Type B pancreatic cell (in vitro differentiated cells): Measurements from ENCODE around the gene FAM117A. TPM values are rescaled to one million over a fixed set of nuclear protein-coding genes. Genes with fewer than 3 reads are reported as not detected.

Experiments used
- DNase-seq: peaks from one replicate; pipeline ENCODE4 v3.0.0; 2021; ENCODE audit warnings: mixed read lengths; ENCODE audit not compliant: unreplicated experiment; ENCODE audit errors: extremely low spot score
- H3K27ac Mint-ChIP-seq: 2 replicates; pipeline ENCODE4 v1.8.0; 2021; ENCODE audit warnings: mild to moderate bottlenecking, mixed read lengths
- H3K27me3 Mint-ChIP-seq: 2 replicates; pipeline ENCODE4 v1.8.0; 2021; ENCODE audit warnings: mixed read lengths
- H3K36me3 Mint-ChIP-seq: 2 replicates; pipeline ENCODE4 v1.8.0; 2021; ENCODE audit warnings: mixed read lengths
- H3K4me1 Mint-ChIP-seq: one replicate; pipeline ENCODE4 v1.8.0; 2021; ENCODE audit warnings: mixed read lengths; ENCODE audit not compliant: unreplicated experiment
- H3K4me3 Mint-ChIP-seq: 2 replicates; pipeline ENCODE4 v1.8.0; 2021; ENCODE audit warnings: mild to moderate bottlenecking, mixed read lengths
- H3K9me3 Mint-ChIP-seq: 2 replicates; pipeline ENCODE4 v1.8.0; 2021; ENCODE audit warnings: mixed read lengths
- CTCF ChIP-seq: fragments of 200-600 bp; sonication (generic); conservative IDR thresholded peaks from 2 replicates; pipeline ENCODE4 v1.5.0; 2021; ENCODE audit warnings: antibody characterized with exemption, mild to moderate bottlenecking
- total RNA-seq: library from RNA; stranded (reverse); gene quantifications from 2 replicates; pipeline ENCODE4 v1.2.1, GENCODE V29; 2021; ENCODE audit warnings: low replicate concordance

The FAM117A gene
- total RNA-seq, 1 donor from 2014 or later = 13.0 TPM

DNA sequence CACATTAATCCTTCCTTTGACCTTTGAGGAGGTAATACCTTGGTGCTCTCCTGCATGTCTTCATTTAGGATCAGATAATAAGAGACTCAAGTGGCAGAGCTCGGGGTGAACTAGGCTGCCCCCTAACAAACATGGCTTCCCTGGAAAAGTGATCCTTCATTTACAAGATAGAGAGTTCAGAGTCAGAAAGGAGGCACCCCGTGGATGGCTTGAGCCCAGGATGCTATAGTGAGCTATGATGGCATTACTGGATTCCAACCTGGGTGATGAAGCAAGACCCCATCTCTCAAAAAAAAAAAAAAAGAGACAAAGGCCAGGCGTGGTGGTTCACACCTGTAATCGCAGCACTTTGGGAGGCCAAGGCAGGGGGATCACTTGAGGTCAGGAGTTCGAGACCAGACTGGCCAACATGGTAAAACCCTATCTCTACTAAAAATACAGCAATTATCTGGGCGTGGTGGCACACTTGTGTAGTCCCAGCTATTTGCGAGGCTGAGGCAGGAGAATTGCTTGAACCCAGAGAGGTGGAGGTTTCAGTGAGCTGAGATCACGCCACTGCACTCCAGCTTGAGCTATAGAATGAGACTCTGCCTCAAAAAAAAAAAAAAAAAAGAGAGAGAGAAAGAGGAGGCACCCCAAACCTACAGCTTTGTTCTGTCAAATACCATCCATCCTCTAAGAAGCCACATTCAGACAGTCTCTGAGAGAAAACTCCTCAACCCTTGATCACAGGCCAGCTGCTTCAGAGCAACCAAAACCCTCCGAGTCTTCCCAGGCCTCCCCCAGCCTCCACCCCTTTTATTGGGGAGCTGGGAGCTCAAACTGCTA lies 7.4 kb downstream of the FAM117A start:
- Mint-ChIP-seq H3K27me3 (no peaks in the 10 kb centered on the region), H3K9me3 (no peaks in the 10 kb centered on the region), H3K4me3 (no peak overlapping the region), H3K4me1 (peaks cover 13% of the 10 kb centered on the region), H3K27ac (no peak overlapping the region), H3K36me3 (no peaks in the 10 kb centered on the region)
- TF ChIP-seq CTCF = no peak
- no peak for DNase-seq

DNA sequence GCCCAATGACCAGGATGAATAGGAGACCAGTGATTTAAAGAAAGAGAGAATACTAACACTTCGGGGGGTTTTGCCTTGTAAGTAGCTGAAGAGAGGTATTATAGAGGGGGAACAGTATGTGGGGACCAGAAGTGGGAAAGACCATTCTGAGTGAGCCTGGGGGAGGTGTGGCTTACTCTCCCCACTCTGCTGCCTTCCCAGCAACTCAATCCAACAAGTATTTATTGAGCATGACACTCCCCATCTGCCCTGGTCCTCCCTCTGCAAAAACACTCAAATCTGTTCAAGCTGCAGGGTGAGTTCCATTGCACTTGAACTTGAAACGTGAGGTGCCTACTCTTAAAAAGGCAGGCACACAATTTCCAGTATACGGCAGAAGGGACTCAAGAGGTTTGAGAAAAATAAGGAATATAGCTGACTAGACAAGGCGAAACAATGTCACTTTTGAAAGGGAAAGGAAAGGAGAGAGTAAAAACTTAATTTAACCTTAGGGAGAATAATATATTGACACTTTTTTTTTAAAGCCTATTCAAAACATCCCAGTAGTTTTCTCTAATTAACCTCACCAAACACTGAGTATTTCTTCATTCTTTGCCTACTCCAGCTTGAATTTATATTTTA lies 8.2 kb downstream of the FAM117A start:
- Mint-ChIP-seq H3K27me3 (no peaks in the 10 kb centered on the region), H3K4me3 (no peak overlapping the region), H3K9me3 (no peaks in the 10 kb centered on the region), H3K4me1 (peaks cover 13% of the 10 kb centered on the region), H3K36me3 (no peaks in the 10 kb centered on the region), H3K27ac (no peak overlapping the region)
- no peak for DNase-seq
- no peak for TF ChIP-seq CTCF

GRCh38 chr17:49753959-49754391 lies 10.0 kb downstream of the FAM117A start:
- TF ChIP-seq CTCF = no peak
- Mint-ChIP-seq H3K27ac (no peak overlapping the region), H3K9me3 (no peaks in the 10 kb centered on the region), H3K4me3 (no peak overlapping the region), H3K27me3 (no peaks in the 10 kb centered on the region), H3K36me3 (no peaks in the 10 kb centered on the region), H3K4me1 (peaks cover 13% of the 10 kb centered on the region)
- DNase-seq = no peak

DNA sequence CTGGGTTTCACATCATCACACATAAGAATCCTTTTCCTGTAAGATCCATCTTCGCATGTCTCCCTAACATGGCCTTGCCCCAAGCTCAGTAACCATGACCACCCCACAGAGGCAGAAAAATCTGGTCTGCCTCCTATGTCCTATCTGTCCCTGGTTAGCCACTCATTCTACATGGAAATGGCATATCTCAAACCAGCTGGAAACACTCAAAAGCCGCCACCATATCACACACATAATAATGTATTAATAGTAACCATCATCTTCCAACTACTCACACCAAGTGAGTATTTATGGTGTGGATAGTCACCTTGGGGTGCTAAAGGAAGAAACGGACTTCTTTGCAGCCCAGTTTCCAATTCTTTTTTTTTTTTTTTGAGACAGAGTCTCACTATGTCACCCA lies 11.4 kb downstream of the FAM117A start:
- no peak overlapping the region for H3K4me3 Mint-ChIP-seq
- peaks cover 15% of the 10 kb centered on the region for H3K4me1 Mint-ChIP-seq
- no peak for DNase-seq
- no peaks in the 10 kb centered on the region for H3K27me3 Mint-ChIP-seq
- no peak overlapping the region for H3K27ac Mint-ChIP-seq
- TF ChIP-seq CTCF = no peak
- H3K9me3 Mint-ChIP-seq = no peaks in the 10 kb centered on the region
- H3K36me3 Mint-ChIP-seq = no peaks in the 10 kb centered on the region

GRCh38 chr17:49749730-49750129 lies 14.2 kb downstream of the FAM117A start:
- no peaks in the 10 kb centered on the region for H3K36me3 Mint-ChIP-seq
- DNase-seq = no peak
- peaks cover 15% of the 10 kb centered on the region for H3K4me1 Mint-ChIP-seq
- H3K27me3 Mint-ChIP-seq = no peaks in the 10 kb centered on the region
- no peak overlapping the region for H3K4me3 Mint-ChIP-seq
- TF ChIP-seq CTCF = no peak
- no peak overlapping the region for H3K27ac Mint-ChIP-seq
- no peaks in the 10 kb centered on the region for H3K9me3 Mint-ChIP-seq
